NCI-H1092 (cell line): ENCODE data around the gene SH3BP2.

ENCODE experiments used
- DNase-seq: peaks from one replicate; lab custom pipeline; 2025; lab: John Stamatoyannopoulos, UW

SH3BP2 gene

GRCh38 chr4:2790583-2791517 lies 2.0 kb upstream of the SH3BP2 start:
- no peak for DNase-seq

DNA sequence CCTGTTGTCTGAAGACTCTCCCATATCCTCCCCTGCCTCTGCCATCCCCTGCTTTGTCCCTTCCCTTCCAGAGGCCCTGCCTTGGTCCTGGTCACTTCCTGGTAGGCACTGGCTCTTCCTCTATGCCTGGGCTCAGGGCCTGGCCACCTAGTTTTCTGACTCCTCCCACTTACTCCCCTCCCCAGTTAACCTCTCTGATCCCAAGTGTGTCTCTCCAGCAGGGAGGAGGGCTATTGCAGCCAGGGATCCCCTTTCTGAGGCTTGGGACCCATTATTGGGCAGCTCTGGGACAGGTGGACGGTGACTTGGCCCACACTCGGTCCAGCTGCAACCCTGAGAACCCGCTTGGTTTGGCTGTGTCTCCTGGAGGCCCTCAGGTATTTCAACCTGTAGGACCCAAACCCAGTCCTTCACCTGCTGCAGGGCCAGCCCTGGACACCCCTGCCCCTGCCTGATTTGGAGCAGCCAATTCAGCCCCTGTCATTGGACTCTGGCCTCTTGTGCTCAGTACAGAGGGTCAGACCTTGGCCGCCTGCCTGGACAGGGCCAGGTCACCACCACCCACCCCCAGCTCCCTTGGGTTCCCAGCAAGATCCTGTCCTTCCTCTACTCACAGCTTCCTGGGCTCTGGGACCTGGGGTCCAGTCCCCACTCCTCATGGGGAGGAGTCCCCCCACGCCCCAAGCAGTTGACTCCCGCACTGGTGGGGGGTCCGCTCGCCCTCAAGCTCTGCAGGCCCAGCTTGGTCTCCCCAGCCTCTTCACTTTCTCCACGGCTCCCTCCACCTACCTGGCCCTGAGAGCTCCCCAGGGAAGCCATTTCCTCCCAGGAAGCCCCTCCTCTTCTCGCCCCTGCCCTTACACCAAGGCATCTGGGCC lies 1.1 kb upstream of the SH3BP2 start:
- no peak for DNase-seq

DNA sequence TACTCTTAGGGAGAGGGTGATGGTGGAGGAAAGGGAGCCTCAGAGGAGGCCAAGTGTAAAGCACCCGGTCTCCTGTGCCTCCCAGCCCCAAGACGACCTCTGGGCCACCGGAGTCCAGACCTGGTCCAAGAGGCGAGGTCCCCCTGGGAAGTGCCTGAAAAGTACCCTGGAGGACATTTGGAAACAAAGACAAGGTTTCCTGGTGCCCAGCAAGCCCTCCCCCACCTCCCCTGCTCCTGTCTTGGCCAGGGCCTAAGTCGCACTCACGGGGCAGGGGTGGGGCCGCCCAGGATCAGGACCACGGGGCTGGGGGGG lies 532 bp upstream of the SH3BP2 start:
- DNase-seq = no peak

DNA sequence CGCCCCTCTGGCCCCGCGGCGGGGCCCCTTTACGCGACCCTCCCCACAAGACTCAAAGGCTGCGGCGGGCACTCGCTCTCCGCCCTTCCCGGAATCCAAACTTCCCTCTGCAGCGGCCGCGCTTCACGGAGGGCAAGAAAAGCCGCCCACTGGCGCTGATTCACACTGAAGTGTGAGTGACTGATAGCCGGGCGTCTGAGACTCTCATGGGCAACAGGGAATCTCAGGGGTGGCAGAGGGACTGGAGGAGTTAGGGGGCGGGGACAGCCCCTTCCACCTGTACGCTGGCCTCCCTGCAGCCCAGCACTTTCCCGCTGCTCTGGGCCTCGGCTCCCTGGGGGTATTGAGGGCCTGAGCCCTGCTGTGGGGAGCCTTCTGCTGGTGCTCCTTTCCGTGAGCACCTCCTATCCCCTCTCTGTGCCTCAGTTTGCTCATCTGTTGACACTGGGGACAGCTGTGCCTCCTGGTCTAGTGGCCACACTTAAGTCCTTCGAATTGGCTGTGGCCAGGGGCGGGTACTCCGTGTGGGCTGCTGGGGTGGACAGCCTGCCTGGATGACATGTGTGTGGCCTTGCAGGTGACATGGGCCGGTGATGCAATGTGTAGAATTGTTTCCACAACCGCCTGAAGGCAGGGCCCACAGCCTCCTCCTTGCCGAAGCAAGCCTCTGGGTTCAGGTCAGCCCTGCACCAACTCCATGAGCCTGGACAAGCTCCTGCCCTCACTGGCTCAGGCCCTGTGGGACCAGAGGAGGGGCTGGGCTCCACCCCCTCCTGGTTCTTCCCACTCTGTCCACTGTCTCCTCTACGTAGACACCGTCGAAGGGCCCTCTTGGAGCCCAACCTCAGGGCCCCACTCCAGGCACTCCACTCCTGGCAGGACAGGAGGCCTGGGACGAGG lies 951 bp downstream of the SH3BP2 start:
- no peak for DNase-seq

DNA sequence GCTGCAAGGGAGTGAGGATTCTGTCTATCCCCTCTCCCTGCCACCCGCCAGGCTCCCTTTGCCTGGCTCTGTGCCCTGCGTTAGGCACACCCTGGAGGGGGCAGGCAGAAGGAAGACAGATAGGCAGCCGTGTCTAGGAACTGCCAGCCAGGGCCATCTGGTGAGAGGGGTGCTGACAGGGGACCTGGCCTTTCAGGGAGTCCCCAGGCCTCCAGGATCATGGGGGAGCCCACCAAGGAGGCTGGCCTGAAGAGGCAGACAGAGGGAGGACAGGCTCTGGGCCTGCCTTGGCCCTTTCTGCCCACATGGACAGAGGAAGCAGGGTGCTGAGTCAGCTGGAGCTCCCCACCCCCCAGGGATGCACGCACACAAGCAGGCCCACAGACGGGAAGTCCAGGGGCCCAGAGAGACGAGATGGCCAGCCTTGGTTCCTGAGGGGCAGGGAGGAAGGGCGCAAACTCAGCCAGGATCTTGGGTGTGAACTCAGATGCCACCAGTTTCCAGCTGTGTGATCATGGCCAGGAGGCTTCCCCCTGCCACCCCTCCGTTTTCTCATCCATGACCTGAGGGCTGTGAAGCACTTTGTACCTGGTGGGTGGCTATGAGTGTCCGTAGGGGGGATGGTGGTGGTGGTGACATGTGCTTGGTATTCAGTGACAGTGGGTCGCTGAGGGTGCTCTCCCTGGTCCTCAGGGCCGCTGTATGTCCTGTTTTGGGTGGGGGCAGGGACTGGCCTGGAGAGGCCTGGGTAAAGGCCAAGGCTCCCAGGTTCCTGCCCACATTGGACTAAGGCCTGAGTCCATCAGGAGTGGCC lies 1.8 kb downstream of the SH3BP2 start:
- no peak for DNase-seq

GRCh38 chr4:2795300-2795892 lies 2.5 kb downstream of the SH3BP2 start:
- no peak for DNase-seq

GRCh38 chr4:2795893-2796848 lies 3.3 kb downstream of the SH3BP2 start:
- peak; percentile 30 for DNase-seq

- DNase-seq = no peak
These were observed 4.1 kb downstream of the SH3BP2 start for GRCh38 chr4:2796849-2797544.

GRCh38 chr4:2797545-2798305 lies 4.8 kb downstream of the SH3BP2 start:
- no peak for DNase-seq

DNA sequence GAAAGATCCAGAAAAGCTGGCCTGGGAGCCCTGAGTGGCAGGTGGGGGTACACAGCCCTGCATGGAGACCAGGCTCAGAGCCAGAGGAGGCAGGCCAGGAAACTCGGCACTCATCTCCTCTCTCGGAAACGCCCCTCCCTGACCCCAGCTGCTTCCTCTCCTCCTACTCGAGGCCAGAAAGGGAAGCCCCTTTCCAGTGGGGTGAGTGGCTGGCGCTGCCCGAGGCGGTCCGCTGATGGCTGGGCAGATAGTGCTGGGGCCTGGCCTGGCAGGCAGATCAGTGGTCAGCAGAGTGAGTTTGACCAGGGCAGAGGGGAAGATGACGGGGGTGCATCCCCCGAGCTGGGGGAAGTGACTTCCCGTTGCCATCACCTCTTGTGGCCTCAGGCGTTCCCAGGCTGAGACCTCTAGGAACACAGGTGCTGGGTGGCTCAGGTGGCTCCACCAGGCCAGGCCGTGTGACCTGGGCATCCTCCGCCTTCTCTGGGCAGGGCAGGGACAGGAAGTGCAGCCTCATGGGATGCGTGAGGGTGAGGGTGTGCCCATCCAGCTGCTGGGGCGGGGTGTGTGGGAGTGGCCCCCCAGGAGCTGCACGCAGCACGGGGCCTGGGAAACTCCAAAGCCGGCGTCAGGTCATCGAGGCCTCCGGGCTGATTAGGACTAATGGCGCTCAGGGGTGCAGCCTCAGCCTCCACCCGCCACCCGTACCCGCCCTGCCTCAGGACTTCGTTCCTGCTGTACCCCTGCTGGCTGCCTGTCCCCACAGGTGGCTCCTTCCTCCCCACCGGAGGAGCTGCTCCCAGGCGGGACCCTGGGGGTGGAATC lies 5.7 kb downstream of the SH3BP2 start:
- DNase-seq = peak; percentile 77

GRCh38 chr4:2799224-2799911 lies 6.5 kb downstream of the SH3BP2 start:
- no peak for DNase-seq

GRCh38 chr4:2799971-2800690 lies 7.2 kb downstream of the SH3BP2 start:
- no peak for DNase-seq

DNA sequence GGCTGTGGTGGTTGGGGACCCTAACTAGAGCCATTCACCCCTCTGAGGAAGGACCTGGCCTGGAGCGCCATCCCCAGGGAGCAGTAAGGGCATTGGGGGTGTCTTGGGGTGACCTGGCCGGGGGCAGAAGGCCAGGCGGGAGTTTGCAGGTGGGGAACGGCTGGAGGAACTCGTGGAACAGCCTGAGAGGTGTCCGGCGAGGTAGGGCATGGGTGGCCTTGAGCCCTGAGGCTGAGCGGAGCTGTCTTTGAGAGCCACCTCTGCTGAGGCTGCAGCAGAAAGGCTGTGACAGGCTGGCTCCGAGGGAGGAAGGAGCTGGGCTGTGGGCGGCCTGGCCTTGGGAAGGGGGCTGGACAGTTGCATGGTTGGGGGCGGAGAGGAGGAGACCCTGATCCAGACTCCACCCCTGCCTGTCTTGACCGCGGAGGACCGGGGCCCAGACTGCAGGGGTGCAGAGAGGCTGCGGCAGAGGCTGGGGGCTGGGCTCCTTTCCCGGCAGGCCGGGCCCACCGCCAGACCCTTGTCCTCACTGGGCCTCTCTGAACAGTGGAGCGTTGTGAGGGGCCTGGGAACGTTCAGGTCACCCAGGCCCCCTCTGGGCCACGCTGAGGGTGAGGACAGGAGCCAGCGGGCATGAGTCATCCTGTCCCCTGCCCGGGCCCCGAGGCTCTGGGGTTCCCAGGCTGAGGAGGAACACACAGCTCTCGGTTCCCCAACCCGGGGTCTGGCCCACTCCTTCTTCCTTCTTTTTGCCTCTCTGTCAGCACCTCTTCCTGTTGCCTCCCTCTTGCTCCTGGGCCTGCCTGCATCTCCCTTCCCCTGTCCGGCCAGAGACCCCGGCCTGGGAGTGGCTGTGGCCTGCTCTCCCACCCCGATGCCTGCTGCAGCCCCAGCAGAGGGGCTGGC lies 8.1 kb downstream of the SH3BP2 start:
- DNase-seq = no peak

- DNase-seq = no peak
These were observed 10.0 kb downstream of the SH3BP2 start for GRCh38 chr4:2802618-2803531.
